MV-4-11 (cell line): ENCODE measurements around the gene ADD3.

Experiments
- DNase-seq: peaks from one replicate; lab custom pipeline; 2025; lab: John Stamatoyannopoulos, UW

Gene ADD3

GRCh38 chr10:110151467-110151866 lies 143.7 kb downstream of the ADD3 start:
- peak; percentile 40 for DNase-seq

- DNase-seq: no peak
These were observed 144.2 kb downstream of the ADD3 start for GRCh38 chr10:110151971-110152370.

GRCh38 chr10:110153396-110153795 lies 145.6 kb downstream of the ADD3 start:
- DNase-seq: no peak

GRCh38 chr10:110156046-110156445 lies 148.3 kb downstream of the ADD3 start:
- no peak for DNase-seq

- no peak for DNase-seq
These were observed 150.5 kb downstream of the ADD3 start for GRCh38 chr10:110158051-110159005.

GRCh38 chr10:110160081-110160480 lies 152.3 kb downstream of the ADD3 start:
- DNase-seq: no peak

- DNase-seq: peak; percentile 53
These were observed 152.7 kb downstream of the ADD3 start for GRCh38 chr10:110160522-110160921.

GRCh38 chr10:110162741-110163145 lies 155.0 kb downstream of the ADD3 start:
- peak; percentile 78 for DNase-seq

GRCh38 chr10:110163192-110163773 lies 155.5 kb downstream of the ADD3 start:
- DNase-seq: no peak

- DNase-seq: no peak
These were observed 156.1 kb downstream of the ADD3 start for GRCh38 chr10:110163841-110164240.

- DNase-seq: no peak
These were observed 157.5 kb downstream of the ADD3 start for GRCh38 chr10:110165239-110165638.

- DNase-seq: no peak
These were observed 159.4 kb downstream of the ADD3 start for GRCh38 chr10:110167149-110167548.

- no peak for DNase-seq
These were observed 161.1 kb downstream of the ADD3 start for GRCh38 chr10:110168601-110169481.

- no peak for DNase-seq
These were observed 161.8 kb downstream of the ADD3 start for GRCh38 chr10:110169586-110169985.

- DNase-seq: peak; percentile 69
These were observed 162.6 kb downstream of the ADD3 start for GRCh38 chr10:110170142-110170971.

GRCh38 chr10:110171032-110171431 lies 163.2 kb downstream of the ADD3 start:
- DNase-seq: no peak

GRCh38 chr10:110172155-110172554 lies 164.4 kb downstream of the ADD3 start:
- DNase-seq: no peak

GRCh38 chr10:110174201-110174600 lies 166.4 kb downstream of the ADD3 start:
- DNase-seq: no peak

- no peak for DNase-seq
These were observed 167.0 kb downstream of the ADD3 start for GRCh38 chr10:110174816-110175215.

GRCh38 chr10:110175406-110175805 lies 167.6 kb downstream of the ADD3 start:
- no peak for DNase-seq
